GM18867 (cell line): ENCODE measurements around the gene GSTM3.
A peak's percentile ranks its signal among the peaks of the same experiment; 100 is the strongest.
"Not testable (repeated sequence)": the region's sequence is repeated elsewhere in the genome, so short reads cannot be mapped to it uniquely, and the experiment has no call there.

Experiments
- ATAC-seq: cut with Tn5 transposase; IDR thresholded peaks from one replicate; pipeline ENCODE4 v1.9.1; 2021; ENCODE audit warnings: mild to moderate bottlenecking, moderate library complexity; ENCODE audit not compliant: unreplicated experiment

Gene GSTM3

GRCh38 chr1:109708949-109709348, 31.9 kb downstream of the GSTM3 start:
- not testable (repeated sequence) for ATAC-seq

- ATAC-seq = no peak
Observed at GRCh38 chr1:109705411-109705810, 35.4 kb downstream of the GSTM3 start.

GRCh38 chr1:109704173-109704572, 36.7 kb downstream of the GSTM3 start:
- no peak for ATAC-seq

GRCh38 chr1:109702940-109703339, 37.9 kb downstream of the GSTM3 start:
- not testable (repeated sequence) for ATAC-seq

- not testable (repeated sequence) for ATAC-seq
Observed at GRCh38 chr1:109697861-109698260, 43.0 kb downstream of the GSTM3 start.

GRCh38 chr1:109697066-109697465, 43.8 kb downstream of the GSTM3 start:
- ATAC-seq = no peak

GRCh38 chr1:109695138-109695537, 45.7 kb downstream of the GSTM3 start:
- not testable (repeated sequence) for ATAC-seq

GRCh38 chr1:109694400-109694799, 46.4 kb downstream of the GSTM3 start:
- ATAC-seq = not testable (repeated sequence)

GRCh38 chr1:109691759-109692158, 49.1 kb downstream of the GSTM3 start:
- ATAC-seq = no peak

GRCh38 chr1:109689844-109690405, 50.9 kb downstream of the GSTM3 start:
- no peak for ATAC-seq

- ATAC-seq = peak; percentile 96
Observed at GRCh38 chr1:109687641-109688499, 53.0 kb downstream of the GSTM3 start, which contains the start of gene GSTM1. Gene GSTM1 (plus strand): TSS chr1:109687817. CDS start chr1:109687874, 57 bp downstream.

GRCh38 chr1:109687109-109687508, 53.7 kb downstream of the GSTM3 start:
- not testable (repeated sequence) for ATAC-seq

- ATAC-seq = not testable (repeated sequence)
Observed at GRCh38 chr1:109685890-109686289, 54.9 kb downstream of the GSTM3 start.

- ATAC-seq = not testable (repeated sequence)
Observed at GRCh38 chr1:109685399-109685798, 55.4 kb downstream of the GSTM3 start.

- not testable (repeated sequence) for ATAC-seq
Observed at GRCh38 chr1:109684777-109685176, 56.1 kb downstream of the GSTM3 start.
